A549 treated with ZK216348 at 1 μM for 4 hours (cell line): ENCODE data around the gene BCAP31. TPM values are rescaled to one million over a fixed set of nuclear protein-coding genes. Genes with fewer than 3 reads are reported as not detected.

ENCODE experiments used
- total RNA-seq: library from RNA; stranded (reverse); fragments of 200-300 nt; extraction: Qiagen RNA extraction; gene quantifications from 5 replicates; pipeline ENCODE4 v1.2.3, GENCODE V29; 2022; ENCODE audit warnings: low read depth

Gene BCAP31
- total RNA-seq: 340 to 404 TPM (median 385 TPM) in 5 replicates

DNA sequence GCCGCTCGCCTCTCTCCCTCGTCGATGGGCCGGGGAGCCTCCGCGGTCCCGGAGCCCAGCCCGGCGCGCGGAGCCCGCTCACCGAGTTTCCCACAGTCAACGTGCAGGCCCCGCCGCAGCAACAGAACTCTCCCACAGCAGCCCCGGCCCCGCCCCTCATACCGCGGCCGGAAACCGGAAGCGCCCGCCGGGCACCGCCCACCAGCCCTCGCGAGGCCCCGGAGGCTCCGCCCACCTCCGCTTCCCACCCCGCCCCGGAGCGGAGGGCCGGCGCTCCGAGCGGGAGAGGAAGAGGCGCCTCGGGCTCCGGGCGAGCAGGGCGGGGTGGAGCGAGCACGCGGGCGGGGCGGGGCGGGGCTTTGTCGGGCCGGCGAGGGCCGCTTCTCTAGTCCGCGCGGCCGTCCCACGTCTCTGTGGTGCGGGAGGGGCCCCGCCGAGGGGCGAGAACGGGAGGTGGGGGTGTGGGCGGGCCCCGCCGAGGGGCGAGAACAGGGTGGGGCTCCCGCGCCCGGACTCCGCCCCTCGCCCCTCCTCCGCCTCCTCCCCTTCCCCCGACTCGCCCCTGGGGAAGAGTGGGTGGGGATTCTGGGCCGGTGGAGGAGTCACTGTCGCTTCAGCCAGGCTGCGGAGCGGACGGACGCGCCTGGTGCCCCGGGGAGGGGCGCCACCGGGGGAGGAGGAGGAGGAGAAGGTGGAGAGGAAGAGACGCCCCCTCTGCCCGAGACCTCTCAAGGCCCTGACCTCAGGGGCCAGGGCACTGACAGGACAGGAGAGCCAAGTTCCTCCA lies at the start of gene BCAP31, which contains the start of gene ABCD1:
Gene BCAP31 (minus strand): TSS at position 136 of the 787 bp plus-strand sequence. CDS start 1,143 bp downstream, outside the sequence.
Gene ABCD1 (plus strand): TSS at position 605 of the 787 bp plus-strand sequence. CDS start 411 bp downstream, outside the sequence.

DNA sequence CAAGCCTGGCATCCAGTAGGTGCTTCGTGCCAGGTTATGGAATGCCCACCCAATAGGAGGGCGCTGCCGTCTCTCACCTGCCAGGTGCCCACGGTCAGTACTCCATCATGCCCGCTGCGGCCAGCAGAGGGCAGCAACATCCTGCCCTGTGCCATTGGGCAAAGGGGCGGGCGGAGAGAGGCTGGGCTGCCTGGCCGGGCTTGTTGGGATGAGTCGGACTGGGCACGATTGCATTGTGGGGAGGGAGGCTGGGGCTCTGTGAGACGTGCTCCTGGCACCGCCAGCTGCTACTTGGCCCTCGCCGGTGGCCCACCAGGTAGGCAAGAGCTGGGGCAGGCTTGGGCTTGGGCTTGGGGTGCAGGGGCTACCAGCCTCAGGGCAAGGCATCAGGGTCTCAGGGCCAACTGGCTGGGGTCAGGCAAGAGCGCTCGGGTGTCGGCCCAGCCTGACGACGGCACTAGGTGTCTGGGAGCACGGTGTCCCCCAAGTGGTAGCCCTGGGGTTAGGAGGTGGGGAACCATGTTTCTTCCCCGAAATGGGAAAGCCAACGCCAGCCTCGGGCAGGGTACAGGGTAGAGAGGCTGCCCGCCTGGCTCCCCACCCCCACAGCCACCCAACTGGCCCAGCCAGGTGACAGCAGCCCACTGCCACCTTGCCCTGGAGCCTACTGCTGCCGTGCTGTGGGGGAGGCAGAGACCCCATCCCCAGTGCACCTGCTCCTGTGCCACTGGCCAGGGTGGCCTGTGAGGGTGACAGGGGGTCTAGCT lies 40.0 kb upstream of the BCAP31 start, which contains the start of gene PLXNB3:
Gene PLXNB3 (plus strand): TSS at position 261 of the 767 bp plus-strand sequence. CDS start 1,287 bp downstream, outside the sequence.

GRCh38 chrX:153687121-153688039 lies 36.8 kb downstream of the BCAP31 start, which contains the start of gene SLC6A8:
TSS of gene SLC6A8 (plus strand) at chrX:153687926. CDS start at chrX:153688575, 649 bp downstream.

DNA sequence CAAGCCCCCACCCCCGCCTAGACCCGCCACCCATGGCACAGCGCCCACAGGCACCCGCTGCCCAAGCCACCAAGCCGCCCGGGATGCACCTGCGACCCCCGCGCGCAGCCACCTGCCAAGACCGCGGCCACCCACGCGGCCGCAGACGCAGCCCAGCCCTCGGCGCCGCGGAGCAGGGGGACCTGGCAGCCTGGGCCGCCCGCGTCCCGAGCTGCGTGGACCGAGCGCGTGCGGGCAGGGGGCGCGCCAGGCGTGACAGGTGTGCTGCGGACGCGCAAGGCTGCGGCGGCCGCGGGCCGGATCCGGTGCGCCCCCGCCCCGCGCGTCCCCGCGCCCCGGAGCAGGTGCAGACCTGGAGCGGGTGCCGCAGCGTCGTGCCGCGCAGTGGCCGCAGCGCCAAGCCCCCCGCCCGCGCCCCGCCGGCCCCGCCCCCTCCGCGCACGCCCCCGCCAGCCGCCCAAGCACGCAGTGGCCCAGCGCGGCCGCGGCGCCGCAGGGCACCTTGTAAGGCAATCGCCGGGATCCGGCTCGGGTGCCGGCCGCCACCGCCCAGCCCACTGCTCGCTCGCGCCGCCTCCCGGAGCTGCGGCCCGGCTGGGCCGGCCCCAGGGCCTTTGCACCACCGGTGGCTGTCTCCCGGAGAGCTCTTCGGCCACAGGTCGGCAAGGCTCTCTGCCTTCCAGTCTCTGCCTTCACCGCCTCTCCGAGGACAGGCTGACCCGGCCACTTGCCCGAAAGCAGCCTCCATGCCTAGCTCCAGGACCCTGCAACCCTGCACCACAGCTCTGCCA lies 50.6 kb downstream of the BCAP31 start, which contains the start of gene PNCK:
Gene PNCK (minus strand): TSS at position 386 of the 791 bp plus-strand sequence. CDS start 737 bp downstream, outside the sequence.

Other genes starting within 250 kb of the BCAP31 start
- gene BGN, start 229.4 kb downstream of the BCAP31 start, total RNA-seq: 0.12 to 0.26 TPM (median 0.18 TPM) in 4 of 5 replicates, not detected in the other
- 0.05 to 0.21 TPM (median 0.07 TPM) in 4 of 5 replicates, not detected in the other for gene ATP2B3, start 206.7 kb downstream of the BCAP31 start, total RNA-seq
- 38.7 to 61.9 TPM (median 57.2 TPM) in 5 replicates for gene CCNQ, start 125.2 kb downstream of the BCAP31 start, total RNA-seq
- gene DUSP9, start 77.2 kb downstream of the BCAP31 start, total RNA-seq: 1.2 to 1.7 TPM (median 1.5 TPM) in 5 replicates
- 0.29 to 0.48 TPM (median 0.36 TPM) in 3 of 5 replicates, not detected in the others for gene PNCK, start 50.6 kb downstream of the BCAP31 start, total RNA-seq
- 7.1 to 15.8 TPM (median 12.0 TPM) in 5 replicates for gene SLC6A8, start 36.5 kb downstream of the BCAP31 start, total RNA-seq
- 2.0 to 4.4 TPM (median 3.4 TPM) in 5 replicates for gene ABCD1, start 469 bp upstream of the BCAP31 start, total RNA-seq
- gene PLXNB3, start 39.9 kb upstream of the BCAP31 start, total RNA-seq: 2.2 to 7.0 TPM (median 5.0 TPM) in 5 replicates
- 0.04 TPM in 1 of 5 replicates, not detected in the others for gene SRPK3, start 56.7 kb upstream of the BCAP31 start, total RNA-seq
- 49.5 to 70.3 TPM (median 66.5 TPM) in 5 replicates for gene IDH3G, start 70.0 kb upstream of the BCAP31 start, total RNA-seq
- gene SSR4, start 70.3 kb upstream of the BCAP31 start, total RNA-seq: 334 to 461 TPM (median 405 TPM) in 5 replicates
- 2.9 to 4.8 TPM (median 3.6 TPM) in 5 replicates for gene PDZD4, start 106.2 kb upstream of the BCAP31 start, total RNA-seq
- 18.2 to 26.1 TPM (median 21.4 TPM) in 5 replicates for gene L1CAM, start 161.8 kb upstream of the BCAP31 start, total RNA-seq
- gene AVPR2, start 180.3 kb upstream of the BCAP31 start, total RNA-seq: not detected in 5 replicates
- 0.98 to 2.9 TPM (median 2.2 TPM) in 5 replicates for gene ARHGAP4, start 201.9 kb upstream of the BCAP31 start, total RNA-seq
- gene NAA10, start 210.7 kb upstream of the BCAP31 start, total RNA-seq: 197 to 231 TPM (median 204 TPM) in 5 replicates
- gene RENBP, start 220.3 kb upstream of the BCAP31 start, total RNA-seq: 0.38 TPM in 1 of 5 replicates, not detected in the others
- gene HCFC1, start 247.4 kb upstream of the BCAP31 start, total RNA-seq: 25.8 to 45.1 TPM (median 41.4 TPM) in 5 replicates
- gene TMEM187, start 248.4 kb upstream of the BCAP31 start, total RNA-seq: 4.2 to 10.2 TPM (median 5.9 TPM) in 5 replicates